GM19025 (cell line): ENCODE results near the gene GPATCH1.
A peak's percentile ranks its signal among the peaks of the same experiment; 100 is the strongest.
"Not testable (repeated sequence)": the region's sequence is repeated elsewhere in the genome, so short reads cannot be mapped to it uniquely, and the experiment has no call there.

Experiments
- ATAC-seq: cut with Tn5 transposase; IDR thresholded peaks from one replicate; pipeline ENCODE4 v1.9.1; 2021; ENCODE audit warnings: mild to moderate bottlenecking, low read depth, moderate library complexity; ENCODE audit not compliant: unreplicated experiment

The GPATCH1 gene

DNA sequence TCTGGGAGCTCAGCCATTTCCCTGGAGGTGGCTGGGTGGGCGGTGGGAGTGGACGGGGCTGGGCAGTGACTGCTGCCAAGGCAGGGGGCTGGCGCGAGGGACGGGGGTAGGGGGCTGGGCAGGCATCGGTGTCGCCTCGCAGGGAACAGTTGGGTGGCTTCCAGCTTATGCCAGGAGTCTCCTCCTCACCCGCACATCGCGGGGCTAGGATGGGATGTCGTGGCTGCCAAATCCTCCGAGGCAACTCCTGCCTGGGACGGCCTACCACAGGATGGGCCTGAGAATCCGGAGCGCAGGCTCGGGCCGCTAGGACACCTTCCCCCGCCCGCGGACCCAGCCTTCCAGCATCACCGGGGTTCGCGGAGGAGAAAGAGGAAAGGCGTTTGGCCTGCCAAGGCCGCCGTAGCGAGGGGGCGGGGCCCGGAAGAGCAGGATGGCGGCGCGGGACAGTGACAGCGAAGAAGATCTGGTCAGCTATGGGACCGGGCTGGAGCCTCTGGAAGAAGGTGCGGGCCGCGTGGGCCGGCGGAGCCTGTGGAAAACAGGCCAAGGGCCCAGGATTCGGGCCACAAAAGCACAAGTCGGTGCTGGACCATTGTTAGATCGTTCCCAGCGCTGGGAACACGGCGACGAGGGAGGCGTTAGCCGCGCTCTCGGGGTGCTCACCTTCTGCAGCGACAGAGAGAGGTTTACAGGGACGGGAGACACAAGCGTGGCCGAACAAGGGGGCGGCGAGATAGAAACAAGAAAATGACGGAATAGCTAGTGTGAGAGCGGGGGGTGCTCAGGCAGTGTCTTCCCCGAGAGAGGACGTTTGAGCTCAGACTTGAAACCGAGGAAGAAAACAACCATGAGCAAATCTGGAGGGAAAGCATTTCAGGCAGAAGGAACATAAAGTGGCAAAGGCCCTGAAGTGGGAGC, at the start of gene GPATCH1:
Gene GPATCH1 (plus strand): TSS at position 421 of the 921 bp plus-strand sequence. CDS start 13 bp downstream, at position 434.
- peak; percentile 81 for ATAC-seq

- ATAC-seq = no peak
Measured at GRCh38 chr19:33032218-33032781, 48.7 kb upstream of the GPATCH1 start.

DNA sequence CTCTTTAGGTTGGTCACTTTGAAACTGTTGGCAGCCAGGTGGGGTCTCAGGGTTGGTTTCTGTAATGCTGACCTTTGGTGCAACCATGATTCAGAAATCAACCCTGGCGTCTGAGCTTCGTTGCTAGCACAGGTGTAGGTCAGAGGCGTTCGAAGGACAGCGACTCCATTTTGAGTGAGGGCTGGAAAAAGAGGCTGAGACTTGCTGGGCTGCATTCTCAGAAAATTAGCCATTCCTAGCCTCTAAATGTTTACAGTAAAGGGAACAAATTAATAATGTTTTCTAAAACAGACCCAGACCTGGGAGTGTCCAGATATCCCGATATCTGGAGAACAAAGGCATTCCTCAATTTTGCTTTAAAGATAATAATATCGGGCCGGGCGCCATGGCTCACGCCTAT, 45.5 kb upstream of the GPATCH1 start:
- ATAC-seq = no peak

DNA sequence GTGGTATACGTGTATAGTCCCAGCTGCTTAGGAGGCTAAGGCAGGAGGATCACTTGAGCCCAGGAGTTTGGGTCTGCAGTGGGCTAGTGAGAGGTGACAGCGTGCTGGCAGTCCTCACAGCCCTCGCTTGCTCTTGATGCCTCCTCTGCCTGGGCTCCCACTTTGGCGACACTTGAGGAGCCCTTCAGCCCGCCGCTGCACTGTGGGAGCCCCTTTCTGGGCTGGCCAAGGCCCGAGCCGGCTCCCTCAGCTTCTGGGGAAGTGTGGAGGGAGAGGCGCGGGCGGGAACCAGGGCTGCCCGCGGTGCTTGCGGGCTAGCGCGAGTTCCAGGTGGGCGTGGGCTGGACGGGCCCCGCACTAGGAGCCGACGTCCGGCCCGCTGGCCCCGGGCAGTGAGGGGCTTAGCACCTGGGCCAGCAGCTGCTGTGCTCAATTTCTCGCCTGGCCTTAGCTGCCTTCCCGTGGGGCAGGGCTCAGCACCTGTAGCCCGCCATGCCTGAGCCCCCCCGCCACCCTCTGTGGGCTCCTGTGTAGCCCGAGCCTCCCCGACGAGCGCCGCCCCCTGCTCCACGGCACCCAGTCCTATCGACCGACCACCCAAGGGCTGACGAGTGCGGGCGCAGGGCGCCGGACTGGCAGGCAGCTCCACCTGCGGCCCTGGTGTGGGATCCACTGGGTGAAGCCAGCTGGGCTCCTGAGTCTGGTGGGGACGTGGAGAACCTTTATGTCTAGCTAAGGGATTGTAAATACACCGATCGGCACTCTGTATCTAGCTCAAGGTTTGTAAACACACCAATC, 44.4 kb upstream of the GPATCH1 start:
- not testable (repeated sequence) for ATAC-seq

GRCh38 chr19:33037168-33038025, 43.6 kb upstream of the GPATCH1 start:
- not testable (repeated sequence) for ATAC-seq

GRCh38 chr19:33039108-33039599, 41.8 kb upstream of the GPATCH1 start:
- ATAC-seq = no peak

DNA sequence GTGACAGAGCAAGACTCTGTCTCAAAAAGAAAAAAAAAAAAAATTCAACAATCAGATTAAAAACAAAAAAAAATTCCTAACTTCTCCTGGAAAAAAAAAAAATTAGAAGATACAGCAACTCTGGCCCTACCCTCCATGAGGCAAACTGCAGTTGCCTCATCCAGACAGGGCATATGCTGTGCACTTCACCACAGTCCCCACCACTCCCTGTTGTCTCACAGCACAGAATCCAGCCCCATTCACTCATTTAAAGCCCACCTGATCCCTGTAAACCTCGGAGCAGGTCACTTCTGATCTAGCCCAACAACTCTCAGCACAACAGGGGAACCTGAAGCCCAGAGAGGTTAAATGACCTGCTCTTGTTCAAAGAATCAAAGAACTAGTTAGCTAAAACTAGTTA, 41.2 kb upstream of the GPATCH1 start:
- no peak for ATAC-seq

- no peak for ATAC-seq
Measured at GRCh38 chr19:33040994-33041827, 39.8 kb upstream of the GPATCH1 start.

DNA sequence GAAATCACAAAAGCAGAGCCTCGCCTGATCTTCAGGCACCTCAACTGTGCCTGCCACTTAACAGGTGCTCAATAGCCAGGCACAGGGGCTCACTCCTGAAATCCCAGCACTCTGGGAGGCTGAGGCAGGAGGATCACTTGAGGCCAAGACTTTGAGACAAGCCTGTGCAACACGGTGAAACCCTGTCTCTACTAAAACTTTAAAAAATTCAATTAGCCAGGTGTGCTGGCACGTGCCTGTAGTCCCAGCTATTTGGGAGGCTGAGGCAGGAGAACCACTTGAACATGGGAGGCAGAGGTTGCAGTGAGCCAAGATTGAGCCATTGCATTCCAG, 39.2 kb upstream of the GPATCH1 start:
- not testable (repeated sequence) for ATAC-seq

DNA sequence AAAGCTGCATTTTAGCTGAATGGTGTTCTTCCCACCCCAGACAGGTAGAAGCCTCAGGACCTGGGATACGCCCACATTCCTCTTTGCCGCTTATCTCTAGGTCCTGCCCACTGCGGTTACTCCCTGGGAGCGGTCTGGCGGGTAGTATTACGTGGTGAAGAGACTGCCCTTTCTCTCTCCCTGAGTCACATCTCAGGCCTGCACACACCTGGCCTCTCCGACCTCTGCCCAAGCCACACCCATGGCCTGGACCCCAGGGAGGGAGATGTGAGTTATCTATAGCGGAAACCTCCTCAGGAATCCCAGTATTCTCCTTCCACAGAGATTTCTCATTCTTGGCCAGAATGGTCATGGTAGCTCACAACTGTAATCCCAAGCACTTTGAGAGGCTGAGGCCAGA, 33.6 kb upstream of the GPATCH1 start:
- ATAC-seq = no peak

DNA sequence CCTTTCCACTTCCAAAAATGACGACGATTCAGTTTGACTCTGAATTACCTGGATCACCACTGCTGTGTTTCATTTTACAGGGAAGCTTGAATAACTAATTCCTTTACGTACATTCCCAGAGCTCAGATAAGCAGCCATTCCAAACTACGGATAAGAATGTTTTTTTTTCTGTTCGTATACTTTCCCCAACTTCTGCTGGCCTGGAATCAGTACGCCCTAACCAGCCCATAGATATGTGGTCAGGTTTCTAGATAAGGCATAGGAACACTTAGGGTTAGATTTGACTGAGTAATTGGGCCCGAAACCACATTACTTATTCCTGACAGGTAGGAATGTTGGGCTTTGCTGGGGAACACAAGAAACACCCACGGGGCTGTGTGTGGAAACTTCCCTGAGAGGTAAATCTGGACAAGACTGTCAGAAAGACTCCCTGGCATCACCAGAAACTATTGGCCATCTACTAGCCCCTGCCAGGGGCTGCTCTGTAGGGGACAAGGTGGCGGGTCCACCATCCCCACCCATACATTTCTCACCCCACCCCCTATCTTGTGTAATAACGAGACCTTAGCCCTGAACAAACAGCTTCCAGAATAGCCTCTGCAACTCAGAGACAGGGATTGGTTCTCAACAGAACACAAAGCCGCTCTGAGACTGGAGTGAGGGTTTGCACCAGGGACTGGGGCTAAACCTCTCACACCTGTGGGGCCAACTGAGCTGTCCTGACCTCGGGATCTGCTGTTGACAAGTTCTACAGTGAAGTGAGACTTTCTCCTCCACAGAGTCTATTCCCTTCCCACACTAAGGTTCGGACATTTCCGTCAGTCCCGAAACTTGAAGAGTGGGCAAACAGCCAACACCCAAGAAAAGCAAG, 31.9 kb upstream of the GPATCH1 start:
- ATAC-seq = no peak

- no peak for ATAC-seq
Measured at GRCh38 chr19:33050110-33050509, 30.9 kb upstream of the GPATCH1 start.

DNA sequence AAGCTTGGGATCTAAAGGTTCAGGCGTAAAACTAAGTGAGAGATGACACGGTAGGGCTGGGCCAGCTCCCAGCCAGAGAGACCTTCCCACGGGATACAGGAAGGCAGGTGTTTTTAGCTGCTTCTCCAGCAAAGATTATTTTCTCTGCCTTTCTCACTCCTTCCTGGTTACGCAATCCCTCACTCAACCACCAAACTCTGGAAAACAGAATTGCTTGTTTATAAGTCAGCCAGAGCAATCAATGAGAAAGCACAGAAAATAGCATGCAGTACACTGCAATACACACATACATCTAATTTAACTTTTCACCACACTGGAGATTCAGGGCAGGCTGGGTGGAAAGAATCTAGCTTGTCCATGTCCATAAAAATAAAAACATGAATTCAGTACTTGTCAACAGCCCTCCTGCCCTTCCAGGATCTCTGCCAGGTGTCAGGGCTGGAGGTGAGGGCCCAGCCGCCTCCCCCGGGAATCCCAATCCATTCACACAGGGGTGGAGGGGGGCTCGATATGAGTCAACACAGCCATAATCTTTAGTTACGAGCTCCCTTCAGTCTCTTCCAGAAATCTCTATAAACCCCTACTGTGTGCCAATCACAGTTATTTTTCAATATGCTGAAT, 28.5 kb upstream of the GPATCH1 start:
- no peak for ATAC-seq

DNA sequence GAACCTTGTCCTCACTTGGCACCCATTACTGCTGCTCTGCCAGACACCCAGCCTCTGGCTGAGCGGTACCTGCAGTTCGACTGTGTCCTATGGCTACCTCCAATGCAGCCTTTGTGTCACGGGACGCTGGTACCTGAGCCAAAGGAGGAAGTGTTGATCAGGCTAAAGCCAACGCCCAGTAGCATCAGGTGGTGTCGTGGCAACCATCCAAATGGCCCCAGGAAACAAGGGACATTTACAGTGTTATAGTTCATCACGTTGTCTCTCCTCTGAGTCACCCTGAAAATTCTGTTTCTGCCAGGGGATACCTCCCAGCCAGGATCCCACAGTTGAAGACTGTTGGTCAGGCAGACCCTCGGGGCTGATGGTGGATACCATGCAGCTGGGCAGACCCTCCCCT, 26.4 kb upstream of the GPATCH1 start:
- no peak for ATAC-seq

DNA sequence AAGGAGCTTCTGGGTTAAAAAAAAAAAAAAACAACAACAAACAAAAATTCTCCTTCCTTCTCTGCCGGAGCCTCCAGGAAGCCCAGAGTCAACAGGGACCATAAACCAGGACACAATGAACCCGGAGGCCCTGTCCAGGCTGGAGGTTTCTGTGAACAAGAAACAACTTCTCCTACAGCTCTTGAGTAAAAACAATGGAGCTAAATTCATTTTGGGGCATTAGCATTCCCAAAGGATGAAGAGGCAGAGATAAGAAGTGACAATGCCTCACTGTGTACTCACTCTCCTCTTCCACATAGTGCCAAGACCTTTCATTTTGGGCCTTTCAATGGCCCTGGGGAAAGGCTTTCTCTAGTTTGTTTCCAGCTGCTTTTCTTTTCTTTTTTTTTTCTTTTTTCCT, 25.3 kb upstream of the GPATCH1 start:
- no peak for ATAC-seq

GRCh38 chr19:33060586-33060985, 20.4 kb upstream of the GPATCH1 start:
- ATAC-seq = no peak

DNA sequence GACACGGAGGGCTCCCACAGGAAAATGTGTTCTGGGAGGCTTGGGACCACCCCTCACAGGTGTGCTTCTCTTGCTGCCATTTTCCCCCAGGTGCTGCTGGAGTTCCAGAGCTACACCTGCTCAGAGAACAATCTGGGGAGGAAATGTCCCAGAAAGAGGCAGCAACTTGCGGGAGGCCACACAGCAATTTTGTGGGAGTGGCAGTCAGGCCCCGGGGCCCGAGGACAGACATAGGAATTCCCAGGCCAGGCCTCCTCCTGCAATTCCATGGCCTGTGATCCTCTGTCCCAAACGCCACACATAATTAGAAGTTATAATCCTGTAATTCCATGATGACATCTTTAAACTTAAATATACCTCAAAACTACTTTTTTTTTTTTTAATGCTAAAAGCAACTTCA, 18.1 kb upstream of the GPATCH1 start:
- ATAC-seq = no peak

DNA sequence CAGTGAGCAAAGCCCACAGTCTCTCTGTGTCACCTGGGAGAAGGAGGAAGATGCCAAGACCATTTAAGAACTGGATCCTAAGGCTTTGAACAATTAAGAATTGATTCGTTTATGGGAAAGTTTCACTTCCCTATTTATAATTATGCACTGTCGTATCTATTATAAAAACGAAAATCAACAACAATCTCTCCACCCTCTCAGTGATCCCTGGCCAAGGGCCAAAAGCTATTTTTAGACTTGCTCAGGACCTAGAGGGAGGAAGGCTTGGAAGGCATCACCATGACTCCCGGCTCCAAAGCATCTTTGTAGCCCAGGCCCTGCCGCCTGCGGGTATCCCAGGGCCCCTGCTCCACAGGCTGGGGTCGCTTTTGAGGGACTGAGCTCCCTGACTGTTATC, 17.6 kb upstream of the GPATCH1 start:
- no peak for ATAC-seq
